K562 (cell line): ENCODE results near the gene POLR3C. TPM values are rescaled to one million over a fixed set of nuclear protein-coding genes. Genes with fewer than 3 reads are reported as not detected.

Experiments
- BHLHE40 ChIP-seq: IDR thresholded peaks from 2 replicates; pipeline ENCODE4 v1.6.1; 2011; ENCODE audit warnings: low read length, improper control_type of control experiment
- CC2D1A ChIP-seq: fragments of 450-650 bp; IDR thresholded peaks from 2 replicates; pipeline ENCODE4 v1.6.1; 2017; ENCODE audit warnings: mild to moderate bottlenecking
- EP400 ChIP-seq: fragments of 450-650 bp; IDR thresholded peaks from 2 replicates; pipeline ENCODE4 v1.6.1; 2017; ENCODE audit warnings: antibody characterized with exemption, mild to moderate bottlenecking, moderate library complexity
- EZH2 ChIP-seq: IDR thresholded peaks from 2 replicates; pipeline ENCODE4 v1.6.1; 2012; ENCODE audit warnings: low read depth, mild to moderate bottlenecking, inconsistent platforms, low read length, borderline replicate concordance
- IRF2 ChIP-seq: sonication (generic); formaldehyde crosslinking; IDR thresholded peaks from 2 replicates; pipeline ENCODE4 v1.8.1; 2022; ENCODE audit warnings: mild to moderate bottlenecking, missing genetic modification reagents
- MCM3 ChIP-seq: fragments of 450-650 bp; IDR thresholded peaks from 2 replicates; pipeline ENCODE4 v1.6.1; 2016
- NR2F6 ChIP-seq: fragments of 450-650 bp; formaldehyde crosslinking; IDR thresholded peaks from 2 replicates; pipeline ENCODE4 v1.4.0; 2020; ENCODE audit warnings: mild to moderate bottlenecking
- PCBP1 ChIP-seq: fragments of 200-400 bp; formaldehyde crosslinking; IDR thresholded peaks from 2 replicates; pipeline ENCODE4 v1.6.1; 2018; ENCODE audit warnings: mild to moderate bottlenecking, low read depth, low read length; ENCODE audit not compliant: poor library complexity, severe bottlenecking
- POLR2AphosphoS2 ChIP-seq: IDR thresholded peaks from 2 replicates; pipeline ENCODE4 v1.6.1; 2012; ENCODE audit warnings: low read length, improper control_type of control experiment
- ZEB2 ChIP-seq: fragments of 450-650 bp; IDR thresholded peaks from 2 replicates; pipeline ENCODE4 v1.6.1; 2016
- ZNF197 ChIP-seq: fragments of 200-800 bp; sonication (Bioruptor generic); IDR thresholded peaks from 2 replicates; pipeline ENCODE4 v1.6.1; 2016; ENCODE audit warnings: low read depth, missing genetic modification characterization, missing compliant biosample characterization
- ZNF354B ChIP-seq: fragments of 250-450 bp; sonication (Bioruptor Pico); IDR thresholded peaks from 2 replicates; pipeline ENCODE4 v1.4.0; 2020
- ZNF589 ChIP-seq: fragments of 200-800 bp; sonication (Bioruptor generic); IDR thresholded peaks from 2 replicates; pipeline ENCODE4 v1.6.1; 2016; ENCODE audit warnings: low read depth, missing genetic modification characterization, missing compliant biosample characterization
- ZNF764 ChIP-seq: fragments of 250-450 bp; sonication (Bioruptor Pico); IDR thresholded peaks from 2 replicates; pipeline ENCODE4 v1.4.0; 2020; ENCODE audit warnings: low read depth, mild to moderate bottlenecking, moderate library complexity
- ZNF785 ChIP-seq: fragments of 250-450 bp; sonication (Bioruptor Pico); IDR thresholded peaks from 2 replicates; pipeline ENCODE4 v1.4.0; 2020; ENCODE audit warnings: mild to moderate bottlenecking
- ZZZ3 ChIP-seq: fragments of 450-650 bp; IDR thresholded peaks from 2 replicates; pipeline ENCODE4 v1.6.1; 2016; ENCODE audit warnings: antibody characterized with exemption, mild to moderate bottlenecking, moderate library complexity
- polyA plus RNA-seq, 8 experiments: library from polyadenylated mRNA; depleted of rRNA in 4 of 8; stranded (reverse) in 5 of 8; unstranded in 3 of 8; fragments of >200 nt; fragmentation: Nextera tagmentation in 2 of 8; fragmentation: Illumina TruSeq in 1 of 8; extraction: Ambion mirVana in 2 of 8; extraction: Trizol in 1 of 8; gene quantifications; 2 replicates each; pipeline versions ENCODE4 v1.2.1 to v1.2.3, GENCODE V29; 2011 to 2014; ENCODE audit warnings: inconsistent platforms in 1 of 8, missing spikeins in 1 of 8
- total RNA-seq, 7 experiments: library from RNA; depleted of rRNA in 6 of 7; stranded (reverse); fragments of >200 nt in 6 of 7; fragmentation: Illumina TruSeq in 2 of 7; extraction: Trizol in 2 of 7; gene quantifications; 2 replicates each; pipeline versions ENCODE4 v1.2.1 to v1.2.3, GENCODE V29; 2011 to 2021; ENCODE audit warnings: low replicate concordance in 1 of 7
- TF ChIP-seq, protein P1 (sequence below): fragments of 200-600 bp; sonication (generic); IDR thresholded peaks from one replicate; pipeline ENCODE4 v1.6.1; 2012; ENCODE audit warnings: mild to moderate bottlenecking, low read depth, low read length, inconsistent platforms
- TF ChIP-seq, protein P2 (sequence below): sonication (generic); formaldehyde crosslinking; IDR thresholded peaks from 2 replicates; pipeline ENCODE4 v1.8.0; 2022; ENCODE audit warnings: mild to moderate bottlenecking, missing genetic modification reagents

POLR3C gene
- total and polyA plus RNA-seq, 9 of the 15 experiments (the other 6 are each of a cell fraction or from before 2014, with no cell fraction given) = 19.7 to 64.1 (median 45.2) TPM

DNA sequence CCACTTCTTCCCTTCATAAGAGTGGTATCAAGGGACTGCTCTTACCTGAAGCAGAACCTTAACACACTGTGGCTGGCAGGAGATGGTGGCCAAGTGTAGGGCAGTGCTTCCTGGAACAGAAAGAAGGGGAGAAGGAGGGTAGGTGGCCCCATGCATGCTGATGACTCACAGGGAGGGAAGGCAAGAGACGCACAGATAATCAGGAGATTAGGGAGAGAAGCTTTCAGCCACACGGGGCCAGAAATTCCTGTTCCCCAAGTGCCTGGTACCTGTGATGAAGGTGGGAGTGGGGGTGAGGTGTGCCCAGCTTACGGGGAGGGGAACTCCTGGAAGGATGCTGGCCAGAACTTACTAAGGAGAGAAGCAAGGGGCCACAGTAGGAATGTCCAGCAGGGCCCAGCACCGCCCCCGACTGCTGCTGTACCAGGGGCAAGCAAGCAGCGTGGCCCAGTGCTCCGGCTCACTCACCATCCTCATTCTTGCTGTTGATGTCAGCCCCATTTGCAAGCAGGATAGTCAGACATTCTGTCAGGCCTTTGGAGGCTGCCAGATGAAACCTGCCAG, 54.0 kb downstream of the POLR3C start (continued):
- TF ChIP-seq, protein P1, sequence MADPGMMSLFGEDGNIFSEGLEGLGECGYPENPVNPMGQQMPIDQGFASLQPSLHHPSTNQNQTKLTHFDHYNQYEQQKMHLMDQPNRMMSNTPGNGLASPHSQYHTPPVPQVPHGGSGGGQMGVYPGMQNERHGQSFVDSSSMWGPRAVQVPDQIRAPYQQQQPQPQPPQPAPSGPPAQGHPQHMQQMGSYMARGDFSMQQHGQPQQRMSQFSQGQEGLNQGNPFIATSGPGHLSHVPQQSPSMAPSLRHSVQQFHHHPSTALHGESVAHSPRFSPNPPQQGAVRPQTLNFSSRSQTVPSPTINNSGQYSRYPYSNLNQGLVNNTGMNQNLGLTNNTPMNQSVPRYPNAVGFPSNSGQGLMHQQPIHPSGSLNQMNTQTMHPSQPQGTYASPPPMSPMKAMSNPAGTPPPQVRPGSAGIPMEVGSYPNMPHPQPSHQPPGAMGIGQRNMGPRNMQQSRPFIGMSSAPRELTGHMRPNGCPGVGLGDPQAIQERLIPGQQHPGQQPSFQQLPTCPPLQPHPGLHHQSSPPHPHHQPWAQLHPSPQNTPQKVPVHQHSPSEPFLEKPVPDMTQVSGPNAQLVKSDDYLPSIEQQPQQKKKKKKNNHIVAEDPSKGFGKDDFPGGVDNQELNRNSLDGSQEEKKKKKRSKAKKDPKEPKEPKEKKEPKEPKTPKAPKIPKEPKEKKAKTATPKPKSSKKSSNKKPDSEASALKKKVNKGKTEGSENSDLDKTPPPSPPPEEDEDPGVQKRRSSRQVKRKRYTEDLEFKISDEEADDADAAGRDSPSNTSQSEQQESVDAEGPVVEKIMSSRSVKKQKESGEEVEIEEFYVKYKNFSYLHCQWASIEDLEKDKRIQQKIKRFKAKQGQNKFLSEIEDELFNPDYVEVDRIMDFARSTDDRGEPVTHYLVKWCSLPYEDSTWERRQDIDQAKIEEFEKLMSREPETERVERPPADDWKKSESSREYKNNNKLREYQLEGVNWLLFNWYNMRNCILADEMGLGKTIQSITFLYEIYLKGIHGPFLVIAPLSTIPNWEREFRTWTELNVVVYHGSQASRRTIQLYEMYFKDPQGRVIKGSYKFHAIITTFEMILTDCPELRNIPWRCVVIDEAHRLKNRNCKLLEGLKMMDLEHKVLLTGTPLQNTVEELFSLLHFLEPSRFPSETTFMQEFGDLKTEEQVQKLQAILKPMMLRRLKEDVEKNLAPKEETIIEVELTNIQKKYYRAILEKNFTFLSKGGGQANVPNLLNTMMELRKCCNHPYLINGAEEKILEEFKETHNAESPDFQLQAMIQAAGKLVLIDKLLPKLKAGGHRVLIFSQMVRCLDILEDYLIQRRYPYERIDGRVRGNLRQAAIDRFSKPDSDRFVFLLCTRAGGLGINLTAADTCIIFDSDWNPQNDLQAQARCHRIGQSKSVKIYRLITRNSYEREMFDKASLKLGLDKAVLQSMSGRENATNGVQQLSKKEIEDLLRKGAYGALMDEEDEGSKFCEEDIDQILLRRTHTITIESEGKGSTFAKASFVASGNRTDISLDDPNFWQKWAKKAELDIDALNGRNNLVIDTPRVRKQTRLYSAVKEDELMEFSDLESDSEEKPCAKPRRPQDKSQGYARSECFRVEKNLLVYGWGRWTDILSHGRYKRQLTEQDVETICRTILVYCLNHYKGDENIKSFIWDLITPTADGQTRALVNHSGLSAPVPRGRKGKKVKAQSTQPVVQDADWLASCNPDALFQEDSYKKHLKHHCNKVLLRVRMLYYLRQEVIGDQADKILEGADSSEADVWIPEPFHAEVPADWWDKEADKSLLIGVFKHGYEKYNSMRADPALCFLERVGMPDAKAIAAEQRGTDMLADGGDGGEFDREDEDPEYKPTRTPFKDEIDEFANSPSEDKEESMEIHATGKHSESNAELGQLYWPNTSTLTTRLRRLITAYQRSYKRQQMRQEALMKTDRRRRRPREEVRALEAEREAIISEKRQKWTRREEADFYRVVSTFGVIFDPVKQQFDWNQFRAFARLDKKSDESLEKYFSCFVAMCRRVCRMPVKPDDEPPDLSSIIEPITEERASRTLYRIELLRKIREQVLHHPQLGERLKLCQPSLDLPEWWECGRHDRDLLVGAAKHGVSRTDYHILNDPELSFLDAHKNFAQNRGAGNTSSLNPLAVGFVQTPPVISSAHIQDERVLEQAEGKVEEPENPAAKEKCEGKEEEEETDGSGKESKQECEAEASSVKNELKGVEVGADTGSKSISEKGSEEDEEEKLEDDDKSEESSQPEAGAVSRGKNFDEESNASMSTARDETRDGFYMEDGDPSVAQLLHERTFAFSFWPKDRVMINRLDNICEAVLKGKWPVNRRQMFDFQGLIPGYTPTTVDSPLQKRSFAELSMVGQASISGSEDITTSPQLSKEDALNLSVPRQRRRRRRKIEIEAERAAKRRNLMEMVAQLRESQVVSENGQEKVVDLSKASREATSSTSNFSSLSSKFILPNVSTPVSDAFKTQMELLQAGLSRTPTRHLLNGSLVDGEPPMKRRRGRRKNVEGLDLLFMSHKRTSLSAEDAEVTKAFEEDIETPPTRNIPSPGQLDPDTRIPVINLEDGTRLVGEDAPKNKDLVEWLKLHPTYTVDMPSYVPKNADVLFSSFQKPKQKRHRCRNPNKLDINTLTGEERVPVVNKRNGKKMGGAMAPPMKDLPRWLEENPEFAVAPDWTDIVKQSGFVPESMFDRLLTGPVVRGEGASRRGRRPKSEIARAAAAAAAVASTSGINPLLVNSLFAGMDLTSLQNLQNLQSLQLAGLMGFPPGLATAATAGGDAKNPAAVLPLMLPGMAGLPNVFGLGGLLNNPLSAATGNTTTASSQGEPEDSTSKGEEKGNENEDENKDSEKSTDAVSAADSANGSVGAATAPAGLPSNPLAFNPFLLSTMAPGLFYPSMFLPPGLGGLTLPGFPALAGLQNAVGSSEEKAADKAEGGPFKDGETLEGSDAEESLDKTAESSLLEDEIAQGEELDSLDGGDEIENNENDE = no peak
- TF ChIP-seq NR2F6 (CRISPR knock-in tag) = no peak
- TF ChIP-seq IRF2 (CRISPR knock-in tag) = no peak
- TF ChIP-seq, protein P2, sequence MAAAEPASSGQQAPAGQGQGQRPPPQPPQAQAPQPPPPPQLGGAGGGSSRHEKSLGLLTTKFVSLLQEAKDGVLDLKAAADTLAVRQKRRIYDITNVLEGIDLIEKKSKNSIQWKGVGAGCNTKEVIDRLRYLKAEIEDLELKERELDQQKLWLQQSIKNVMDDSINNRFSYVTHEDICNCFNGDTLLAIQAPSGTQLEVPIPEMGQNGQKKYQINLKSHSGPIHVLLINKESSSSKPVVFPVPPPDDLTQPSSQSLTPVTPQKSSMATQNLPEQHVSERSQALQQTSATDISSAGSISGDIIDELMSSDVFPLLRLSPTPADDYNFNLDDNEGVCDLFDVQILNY (CRISPR knock-in tag) = no peak
- TF ChIP-seq ZZZ3 = no peak
- TF ChIP-seq ZNF354B (CRISPR knock-in tag) = no peak
- TF ChIP-seq ZNF589 = no peak
- no peak for TF ChIP-seq EZH2
- no peak for TF ChIP-seq POLR2AphosphoS2
- TF ChIP-seq ZNF764 (CRISPR knock-in tag) = no peak
- TF ChIP-seq BHLHE40 = 0 out of 2 replicates have a peak, but pooled peaks have one; percentile 11
- no peak for TF ChIP-seq CC2D1A
- TF ChIP-seq PCBP1 = no peak
- no peak for TF ChIP-seq ZNF785 (CRISPR knock-in tag)
- TF ChIP-seq MCM3 = no peak
- TF ChIP-seq ZEB2 = no peak
- no peak for TF ChIP-seq EP400
- TF ChIP-seq ZNF197 (CRISPR knock-in tag) = no peak
